Measurements from ENCODE around the gene FARP1.

DNA sequence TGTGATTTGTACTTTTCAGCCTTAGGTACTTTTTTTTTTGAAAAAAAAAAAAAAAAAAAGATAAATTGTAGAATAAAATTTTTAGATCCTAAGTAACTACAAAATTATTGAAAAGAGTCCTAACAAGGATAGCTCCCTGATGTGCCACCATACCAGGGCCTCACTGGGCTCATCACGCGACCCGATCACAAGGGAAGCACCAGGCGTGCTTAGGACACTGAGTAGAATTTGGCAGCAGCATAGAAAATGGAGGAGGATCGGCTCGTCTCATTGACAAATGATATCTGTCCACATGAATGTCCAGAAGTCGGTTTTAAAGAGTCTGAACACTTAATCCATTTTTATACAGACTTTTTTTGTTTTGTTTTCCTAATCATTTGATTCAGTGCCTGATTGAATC is 255.0 kb downstream of the FARP1 start:
- no peak for TF ChIP-seq CTCF (IDR thresholded peaks at IDR 0.05; ENCODE audit: insufficient read depth, low read length, poor library complexity, severe bottlenecking)
- TF ChIP-seq EZH2phosphoT487 (conservative IDR thresholded peaks at IDR 0.05; ENCODE audit: low read length), result no peak

Data from SU-DHL-6 (cell line).